ENCODE results near the gene COL5A2.

The COL5A2 gene

GRCh38 chr2:189147989-189148388 is 31.6 kb downstream of the COL5A2 start:
- Mint-ChIP-seq H3K4me1 (no peaks in the 10 kb centered on the region), H3K27ac (no peak overlapping the region), H3K9me3 (no peaks in the 10 kb centered on the region), H3K27me3 (peaks cover 2% of the 10 kb centered on the region), H3K36me3 (no peaks in the 10 kb centered on the region), H3K4me3 (no peak overlapping the region)
- ATAC-seq (ENCODE audit: low read depth), result no peak
- DNase-seq (ENCODE audit: low spot score in 2 of 2), result no peak

- Mint-ChIP-seq H3K27ac (no peak overlapping the region), H3K36me3 (no peaks in the 10 kb centered on the region)
Measured at GRCh38 chr2:189147361-189147760, 32.2 kb downstream of the COL5A2 start.

GRCh38 chr2:189146553-189146952 is 33.0 kb downstream of the COL5A2 start:
- Mint-ChIP-seq H3K36me3 (no peaks in the 10 kb centered on the region), H3K27me3 (peaks cover 2% of the 10 kb centered on the region), H3K27ac (no peak overlapping the region), H3K4me3 (no peak overlapping the region), H3K4me1 (no peaks in the 10 kb centered on the region), H3K9me3 (no peaks in the 10 kb centered on the region)
- DNase-seq (ENCODE audit: low spot score in 2 of 2) (no peak), ATAC-seq (ENCODE audit: low read depth) (no peak)

More at GRCh38 chr2:189147361-189147760, 32.2 kb downstream of the COL5A2 start:
- no peaks in the 10 kb centered on the region for H3K4me1 Mint-ChIP-seq
- no peaks in the 10 kb centered on the region for H3K9me3 Mint-ChIP-seq
- DNase-seq (ENCODE audit: low spot score in 2 of 2) (no peak), ATAC-seq (ENCODE audit: low read depth) (no peak)
- H3K27me3 Mint-ChIP-seq, result peaks cover 2% of the 10 kb centered on the region
- no peak overlapping the region for H3K4me3 Mint-ChIP-seq

- ATAC-seq (ENCODE audit: low read depth), result no peak
- Mint-ChIP-seq H3K27ac (no peak overlapping the region), H3K9me3 (no peaks in the 10 kb centered on the region), H3K4me1 (no peaks in the 10 kb centered on the region), H3K36me3 (no peaks in the 10 kb centered on the region), H3K4me3 (no peak overlapping the region), H3K27me3 (peaks cover 2% of the 10 kb centered on the region)
- no peak for DNase-seq (ENCODE audit: low spot score in 2 of 2)
Measured at GRCh38 chr2:189144700-189145211, 34.8 kb downstream of the COL5A2 start.

- H3K4me1 Mint-ChIP-seq, result no peaks in the 10 kb centered on the region
- ATAC-seq (ENCODE audit: low read depth), result no peak
- no peak overlapping the region for H3K4me3 Mint-ChIP-seq
- H3K27me3 Mint-ChIP-seq, result peaks cover 2% of the 10 kb centered on the region
- no peaks in the 10 kb centered on the region for H3K36me3 Mint-ChIP-seq
- H3K27ac Mint-ChIP-seq, result no peak overlapping the region
- no peak for DNase-seq (ENCODE audit: low spot score in 2 of 2)
- H3K9me3 Mint-ChIP-seq, result no peaks in the 10 kb centered on the region
Measured at GRCh38 chr2:189143925-189144324, 35.6 kb downstream of the COL5A2 start.

- Mint-ChIP-seq H3K27ac (no peak overlapping the region), H3K4me1 (no peaks in the 10 kb centered on the region), H3K9me3 (no peaks in the 10 kb centered on the region), H3K27me3 (peaks cover 2% of the 10 kb centered on the region), H3K4me3 (no peak overlapping the region), H3K36me3 (no peaks in the 10 kb centered on the region)
- ATAC-seq (ENCODE audit: low read depth), result no peak
- no peak for DNase-seq (ENCODE audit: low spot score in 2 of 2)
Measured at GRCh38 chr2:189142893-189143759, 36.4 kb downstream of the COL5A2 start.

- H3K27me3 Mint-ChIP-seq, result no peaks in the 10 kb centered on the region
- no peaks in the 10 kb centered on the region for H3K9me3 Mint-ChIP-seq
- no peaks in the 10 kb centered on the region for H3K4me1 Mint-ChIP-seq
- ATAC-seq (ENCODE audit: low read depth), result no peak
- no peak overlapping the region for H3K4me3 Mint-ChIP-seq
- no peak for DNase-seq (ENCODE audit: low spot score in 2 of 2)
- H3K36me3 Mint-ChIP-seq, result no peaks in the 10 kb centered on the region
- H3K27ac Mint-ChIP-seq, result no peak overlapping the region
Measured at GRCh38 chr2:189138800-189139199, 40.8 kb downstream of the COL5A2 start.

- H3K27me3 Mint-ChIP-seq, result peaks cover 3% of the 10 kb centered on the region
- no peak for DNase-seq (ENCODE audit: low spot score in 2 of 2)
- H3K36me3 Mint-ChIP-seq, result no peaks in the 10 kb centered on the region
- no peaks in the 10 kb centered on the region for H3K4me1 Mint-ChIP-seq
- H3K27ac Mint-ChIP-seq, result no peak overlapping the region
- ATAC-seq (ENCODE audit: low read depth), result no peak
- no peak overlapping the region for H3K4me3 Mint-ChIP-seq
- H3K9me3 Mint-ChIP-seq, result no peaks in the 10 kb centered on the region
Measured at GRCh38 chr2:189137519-189137918, 42.0 kb downstream of the COL5A2 start.

GRCh38 chr2:189134485-189134884 is 45.1 kb downstream of the COL5A2 start:
- DNase-seq (ENCODE audit: low spot score in 2 of 2) (no peak), ATAC-seq (ENCODE audit: low read depth) (no peak)
- Mint-ChIP-seq H3K4me1 (no peaks in the 10 kb centered on the region), H3K27me3 (peaks cover 3% of the 10 kb centered on the region), H3K36me3 (no peaks in the 10 kb centered on the region), H3K27ac (no peak overlapping the region), H3K9me3 (no peaks in the 10 kb centered on the region), H3K4me3 (no peak overlapping the region)

- H3K4me3 Mint-ChIP-seq, result no peak overlapping the region
- H3K4me1 Mint-ChIP-seq, result no peaks in the 10 kb centered on the region
- peaks cover 3% of the 10 kb centered on the region for H3K27me3 Mint-ChIP-seq
- no peak for ATAC-seq (ENCODE audit: low read depth)
- no peak overlapping the region for H3K27ac Mint-ChIP-seq
- no peak for DNase-seq (ENCODE audit: low spot score in 2 of 2)
- no peaks in the 10 kb centered on the region for H3K36me3 Mint-ChIP-seq
- no peaks in the 10 kb centered on the region for H3K9me3 Mint-ChIP-seq
Measured at GRCh38 chr2:189131991-189132390, 47.6 kb downstream of the COL5A2 start.

- Mint-ChIP-seq H3K4me3 (no peak overlapping the region), H3K9me3 (no peaks in the 10 kb centered on the region), H3K4me1 (no peaks in the 10 kb centered on the region), H3K27me3 (peaks cover 3% of the 10 kb centered on the region), H3K27ac (no peak overlapping the region), H3K36me3 (no peaks in the 10 kb centered on the region)
- DNase-seq (ENCODE audit: low spot score in 2 of 2) (no peak), ATAC-seq (ENCODE audit: low read depth) (no peak)
Measured at GRCh38 chr2:189129971-189130370, 49.6 kb downstream of the COL5A2 start.

GRCh38 chr2:189128970-189129369 is 50.6 kb downstream of the COL5A2 start:
- H3K27me3 Mint-ChIP-seq, result peaks cover 3% of the 10 kb centered on the region
- H3K9me3 Mint-ChIP-seq, result no peaks in the 10 kb centered on the region
- ATAC-seq (ENCODE audit: low read depth), result no peak
- no peak for DNase-seq (ENCODE audit: low spot score in 2 of 2)
- no peaks in the 10 kb centered on the region for H3K4me1 Mint-ChIP-seq
- H3K4me3 Mint-ChIP-seq, result no peak overlapping the region
- no peaks in the 10 kb centered on the region for H3K36me3 Mint-ChIP-seq
- H3K27ac Mint-ChIP-seq, result no peak overlapping the region

GRCh38 chr2:189127756-189128155 is 51.8 kb downstream of the COL5A2 start:
- no peak overlapping the region for H3K4me3 Mint-ChIP-seq
- H3K4me1 Mint-ChIP-seq, result no peaks in the 10 kb centered on the region
- ATAC-seq (ENCODE audit: low read depth) (no peak), DNase-seq (ENCODE audit: low spot score in 2 of 2) (no peak)
- no peaks in the 10 kb centered on the region for H3K27me3 Mint-ChIP-seq
- H3K36me3 Mint-ChIP-seq, result no peaks in the 10 kb centered on the region
- no peak overlapping the region for H3K27ac Mint-ChIP-seq
- H3K9me3 Mint-ChIP-seq, result no peaks in the 10 kb centered on the region

- Mint-ChIP-seq H3K4me1 (no peaks in the 10 kb centered on the region), H3K9me3 (no peaks in the 10 kb centered on the region), H3K27ac (no peak overlapping the region)
Measured at GRCh38 chr2:189125195-189125594, 54.4 kb downstream of the COL5A2 start.

GRCh38 chr2:189124175-189124574 is 55.4 kb downstream of the COL5A2 start:
- no peaks in the 10 kb centered on the region for H3K9me3 Mint-ChIP-seq
- no peaks in the 10 kb centered on the region for H3K4me1 Mint-ChIP-seq
- no peaks in the 10 kb centered on the region for H3K27me3 Mint-ChIP-seq
- DNase-seq (ENCODE audit: low spot score in 2 of 2), result no peak
- H3K4me3 Mint-ChIP-seq, result no peak overlapping the region
- no peak overlapping the region for H3K27ac Mint-ChIP-seq
- no peaks in the 10 kb centered on the region for H3K36me3 Mint-ChIP-seq
- ATAC-seq (ENCODE audit: low read depth), result no peak

More at GRCh38 chr2:189125195-189125594, 54.4 kb downstream of the COL5A2 start:
- DNase-seq (ENCODE audit: low spot score in 2 of 2), result no peak
- no peaks in the 10 kb centered on the region for H3K27me3 Mint-ChIP-seq
- ATAC-seq (ENCODE audit: low read depth), result no peak
- H3K4me3 Mint-ChIP-seq, result no peak overlapping the region
- H3K36me3 Mint-ChIP-seq, result no peaks in the 10 kb centered on the region

Data from memory B cell (primary cell).